Neural progenitor cell (in vitro differentiated cells): ENCODE measurements around the gene OR2T27.

Experiments used
- CTCF ChIP-seq: fragments of 200-600 bp; sonication (generic); IDR thresholded peaks from 2 replicates; pipeline ENCODE4 v1.5.1; 2017; ENCODE audit warnings: antibody characterized with exemption, mild to moderate bottlenecking
- EZH2phosphoT487 ChIP-seq: fragments of 200-600 bp; sonication (generic); IDR thresholded peaks from 2 replicates; pipeline ENCODE4 v1.6.1; 2017; ENCODE audit warnings: antibody characterized with exemption

DNA sequence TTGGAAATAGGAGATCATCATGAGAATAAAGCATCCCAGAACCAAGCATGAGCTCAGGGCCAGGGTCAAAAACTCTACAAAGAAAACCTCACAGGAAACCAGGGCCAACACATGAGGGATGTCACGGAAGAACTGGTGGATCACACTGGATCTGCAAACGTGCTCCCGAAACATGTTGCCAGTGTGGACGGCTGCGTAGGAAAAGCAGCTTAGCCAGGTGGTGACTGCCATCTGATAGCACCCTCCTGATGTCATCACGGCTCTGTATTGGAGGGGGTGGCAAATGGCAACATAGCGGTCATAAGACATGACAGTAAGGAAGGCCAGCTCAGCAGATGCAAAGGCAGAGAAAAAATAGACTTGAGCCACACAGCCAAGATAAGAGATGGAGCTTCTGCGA is 26.3 kb upstream of the OR2T27 start:
- TF ChIP-seq CTCF (no peak), EZH2phosphoT487 (no peak)
